DND-41 (cell line): ENCODE results near the gene EHBP1.
"Not testable (repeated sequence)": the region's sequence is repeated elsewhere in the genome, so short reads cannot be mapped to it uniquely, and the experiment has no call there.

Source experiments
- ATAC-seq: fragments of 200-7000 bp; cut with Tn5 transposase; 3 replicates; pipeline ENCODE4 v1.9.1; 2021; ENCODE audit warnings: low read depth; ENCODE audit not compliant: insufficient read depth
- DNase-seq: peaks from one replicate; pipeline ENCODE4 v3.0.0-alpha.2; 2020
- H2AFZ ChIP-seq: 2 replicates; pipeline ENCODE4 v1.6.0; 2012; ENCODE audit warnings: low read depth, low read length
- H3K27ac ChIP-seq: 2 replicates; pipeline ENCODE4 v1.5.1; 2012; ENCODE audit warnings: low read length, inconsistent platforms
- H3K27me3 ChIP-seq: fragments of 200-600 bp; sonication (generic); 2 replicates; pipeline ENCODE4 v1.6.0; 2012; ENCODE audit warnings: low read length, mild to moderate bottlenecking, inconsistent platforms; ENCODE audit not compliant: insufficient read depth, poor library complexity
- H3K36me3 ChIP-seq: 2 replicates; pipeline ENCODE4 v1.5.1; 2012; ENCODE audit warnings: low read length, inconsistent platforms; ENCODE audit not compliant: insufficient read depth
- H3K4me1 ChIP-seq: 2 replicates; pipeline ENCODE4 v1.5.1; 2012; ENCODE audit warnings: mild to moderate bottlenecking, low read length; ENCODE audit not compliant: insufficient read depth
- H3K4me2 ChIP-seq: 2 replicates; pipeline ENCODE4 v1.6.0; 2012; ENCODE audit warnings: mild to moderate bottlenecking, moderate library complexity, low read length, inconsistent platforms; ENCODE audit not compliant: insufficient read depth
- H3K4me3 ChIP-seq, 2 experiments: fragments of 200-600 bp in 1 of 2; shearing (Covaris generic) in 1 of 2; 2 replicates each; pipeline ENCODE4 v1.5.1; 2012 to 2016; ENCODE audit warnings: inconsistent platforms in 2 of 2, low read length in 2 of 2, mild to moderate bottlenecking in 2 of 2, low read depth in 1 of 2, moderate library complexity in 1 of 2
- H3K79me2 ChIP-seq: 2 replicates; pipeline ENCODE4 v1.6.0; 2012; ENCODE audit warnings: low read length, inconsistent platforms; ENCODE audit not compliant: insufficient read depth
- H3K9ac ChIP-seq: 2 replicates; pipeline ENCODE4 v1.6.0; 2012; ENCODE audit warnings: low read depth, mild to moderate bottlenecking, inconsistent platforms, low read length, moderate library complexity
- H3K9me3 ChIP-seq: 2 replicates; pipeline ENCODE4 v1.5.1; 2012; ENCODE audit warnings: low read length, moderate library complexity, mild to moderate bottlenecking, inconsistent platforms; ENCODE audit not compliant: insufficient read depth, severe bottlenecking
- H4K20me1 ChIP-seq: 2 replicates; pipeline ENCODE4 v1.6.0; 2012; ENCODE audit warnings: low read length; ENCODE audit not compliant: insufficient read depth
- EZH2 ChIP-seq: IDR thresholded peaks from 3 replicates; pipeline ENCODE4 v1.6.1; 2012; ENCODE audit warnings: borderline replicate concordance, low read depth, mild to moderate bottlenecking, moderate library complexity, low read length, inconsistent platforms; ENCODE audit not compliant: severe bottlenecking
- TF ChIP-seq, protein P1 (sequence below): IDR thresholded peaks from 2 replicates; pipeline ENCODE4 v1.5.1; 2012; ENCODE audit warnings: borderline replicate concordance, low read length, moderate library complexity, mild to moderate bottlenecking; ENCODE audit not compliant: poor library complexity, severe bottlenecking; ENCODE audit errors: extremely low read depth

Gene EHBP1

DNA sequence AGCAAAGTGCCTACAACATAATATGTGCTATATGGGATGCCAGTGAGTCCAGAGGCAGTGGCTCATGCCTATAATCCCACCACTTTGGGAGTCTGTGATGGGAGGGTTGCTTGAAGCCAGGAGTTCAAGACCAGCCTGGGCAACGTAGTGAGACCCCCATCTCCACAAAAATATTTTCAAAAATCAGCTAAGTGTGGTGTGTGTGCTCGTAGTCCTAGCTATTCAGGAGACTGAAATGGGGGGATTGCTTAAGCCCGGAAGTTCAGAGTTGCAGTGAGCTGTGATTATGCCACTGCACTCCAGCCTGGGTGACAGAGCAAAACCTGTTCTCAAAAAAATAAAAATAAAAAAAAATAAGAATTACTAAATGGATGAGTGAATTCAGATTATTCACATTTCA is 368.5 kb downstream of the EHBP1 start:
- DNase-seq (no peak), ATAC-seq (no peak)
- Histone ChIP-seq H3K4me3 (no peak overlapping the region), H3K4me1 (no peaks in the 10 kb centered on the region), H3K9ac (no peak overlapping the region), H3K27ac (no peak overlapping the region), H2AFZ (no peak overlapping the region), H3K79me2 (no peaks in the 10 kb centered on the region), H3K4me2 (no peak overlapping the region), H3K36me3 (no peaks in the 10 kb centered on the region), H3K27me3 (no peaks in the 10 kb centered on the region), H3K9me3 (no peaks in the 10 kb centered on the region), H4K20me1 (no peaks in the 10 kb centered on the region)
- TF ChIP-seq, protein P1, sequence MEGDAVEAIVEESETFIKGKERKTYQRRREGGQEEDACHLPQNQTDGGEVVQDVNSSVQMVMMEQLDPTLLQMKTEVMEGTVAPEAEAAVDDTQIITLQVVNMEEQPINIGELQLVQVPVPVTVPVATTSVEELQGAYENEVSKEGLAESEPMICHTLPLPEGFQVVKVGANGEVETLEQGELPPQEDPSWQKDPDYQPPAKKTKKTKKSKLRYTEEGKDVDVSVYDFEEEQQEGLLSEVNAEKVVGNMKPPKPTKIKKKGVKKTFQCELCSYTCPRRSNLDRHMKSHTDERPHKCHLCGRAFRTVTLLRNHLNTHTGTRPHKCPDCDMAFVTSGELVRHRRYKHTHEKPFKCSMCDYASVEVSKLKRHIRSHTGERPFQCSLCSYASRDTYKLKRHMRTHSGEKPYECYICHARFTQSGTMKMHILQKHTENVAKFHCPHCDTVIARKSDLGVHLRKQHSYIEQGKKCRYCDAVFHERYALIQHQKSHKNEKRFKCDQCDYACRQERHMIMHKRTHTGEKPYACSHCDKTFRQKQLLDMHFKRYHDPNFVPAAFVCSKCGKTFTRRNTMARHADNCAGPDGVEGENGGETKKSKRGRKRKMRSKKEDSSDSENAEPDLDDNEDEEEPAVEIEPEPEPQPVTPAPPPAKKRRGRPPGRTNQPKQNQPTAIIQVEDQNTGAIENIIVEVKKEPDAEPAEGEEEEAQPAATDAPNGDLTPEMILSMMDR = no peak

DNA sequence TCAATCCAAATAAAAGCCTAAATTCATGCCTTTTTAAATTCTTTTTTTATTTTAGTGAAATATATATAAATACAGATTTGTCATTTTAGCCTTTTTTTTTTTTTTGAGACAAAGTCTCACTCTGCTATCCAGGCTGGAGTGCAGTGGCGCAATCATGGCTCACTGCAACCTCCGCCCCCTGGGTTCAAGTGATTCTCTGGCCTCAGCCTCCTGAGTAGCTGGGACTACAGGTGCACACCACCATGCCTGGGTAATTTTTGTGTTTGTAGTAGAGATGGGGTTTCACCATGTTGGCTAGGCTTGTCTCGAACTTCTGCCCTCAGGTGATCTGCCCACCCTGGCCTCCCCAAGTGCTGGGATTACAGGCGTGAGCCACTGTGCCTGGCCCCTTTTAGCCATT is 368.9 kb downstream of the EHBP1 start:
- not testable (repeated sequence) for ATAC-seq, H3K4me3 ChIP-seq, H3K4me1 ChIP-seq, H3K27me3 ChIP-seq, H3K4me2 ChIP-seq, H3K79me2 ChIP-seq, H3K36me3 ChIP-seq, H3K9me3 ChIP-seq, H2AFZ ChIP-seq, H3K9ac ChIP-seq, H4K20me1 ChIP-seq, DNase-seq, H3K27ac ChIP-seq

DNA sequence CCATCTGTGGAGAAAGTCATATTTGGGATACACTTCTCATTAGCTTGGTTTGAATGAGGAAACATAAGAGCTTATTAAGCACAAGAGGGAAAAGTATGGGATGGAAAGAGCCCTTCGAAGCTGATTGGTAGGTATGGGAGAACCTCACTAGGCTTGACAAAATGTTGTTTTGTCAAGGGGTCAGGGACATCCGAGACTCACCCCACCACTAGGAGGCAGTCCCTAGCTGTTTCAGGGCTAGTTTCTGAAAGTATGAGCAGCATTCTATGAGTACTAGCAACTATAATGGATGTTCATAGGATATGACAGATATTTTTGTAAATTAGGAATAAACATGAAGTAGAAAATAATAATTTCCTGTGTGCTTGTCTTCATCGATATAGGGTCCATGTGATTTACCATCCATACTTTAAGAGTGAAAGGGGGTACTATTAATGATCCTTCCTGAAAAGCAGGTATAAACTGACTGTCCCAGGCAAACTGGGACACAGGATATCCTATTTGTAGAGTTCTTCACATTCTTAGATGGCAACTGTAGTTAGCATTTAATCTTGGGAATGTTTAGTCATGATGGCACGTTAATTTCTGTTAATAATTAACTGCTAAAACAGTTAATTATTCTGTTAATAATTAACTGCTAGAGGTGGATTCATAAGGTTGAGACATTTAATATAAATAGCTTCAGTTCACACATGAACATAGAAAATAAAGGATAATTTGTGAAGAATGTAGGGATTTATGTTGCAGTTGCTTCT is 373.5 kb downstream of the EHBP1 start:
- no peaks in the 10 kb centered on the region for H3K36me3 ChIP-seq
- no peak overlapping the region for H2AFZ ChIP-seq
- H3K9ac ChIP-seq = no peak overlapping the region
- H3K9me3 ChIP-seq = no peaks in the 10 kb centered on the region
- H3K79me2 ChIP-seq = no peaks in the 10 kb centered on the region
- H3K4me2 ChIP-seq = no peak overlapping the region
- no peak overlapping the region for H3K4me3 ChIP-seq
- no peak for TF ChIP-seq EZH2
- TF ChIP-seq, protein P1 = peak; percentile 65
- no peak overlapping the region for H3K27ac ChIP-seq
- peak; percentile 42 for DNase-seq
- no peaks in the 10 kb centered on the region for H3K27me3 ChIP-seq
- no peak for ATAC-seq
- H4K20me1 ChIP-seq = no peaks in the 10 kb centered on the region
- H3K4me1 ChIP-seq = no peaks in the 10 kb centered on the region

DNA sequence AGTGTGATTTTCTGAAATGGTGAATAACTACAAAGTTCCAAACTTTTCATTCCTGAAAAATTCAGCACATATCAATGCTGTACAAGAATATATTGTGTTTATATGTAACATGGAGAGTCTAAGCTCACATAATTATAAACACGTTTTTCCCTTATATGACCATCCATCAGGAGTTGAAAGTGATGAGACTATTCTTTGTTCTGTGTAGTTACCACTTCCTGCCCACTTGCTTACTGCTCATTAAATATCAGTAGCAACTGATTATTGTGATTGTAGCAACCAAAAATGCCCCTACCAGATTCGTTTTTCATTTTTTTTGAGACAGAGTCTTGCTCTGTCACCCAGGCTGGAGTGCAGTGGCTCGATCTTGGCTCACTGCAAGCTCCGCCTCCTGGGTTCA is 375.9 kb downstream of the EHBP1 start:
- H3K27me3 ChIP-seq = no peaks in the 10 kb centered on the region
- no peaks in the 10 kb centered on the region for H4K20me1 ChIP-seq
- no peak overlapping the region for H2AFZ ChIP-seq
- H3K9me3 ChIP-seq = no peaks in the 10 kb centered on the region
- H3K4me2 ChIP-seq = no peak overlapping the region
- no peak overlapping the region for H3K4me3 ChIP-seq
- no peaks in the 10 kb centered on the region for H3K79me2 ChIP-seq
- no peak overlapping the region for H3K27ac ChIP-seq
- H3K4me1 ChIP-seq = no peaks in the 10 kb centered on the region
- TF ChIP-seq EZH2 = no peak
- TF ChIP-seq, protein P1 = no peak
- ATAC-seq = peak; percentile 80
- no peaks in the 10 kb centered on the region for H3K36me3 ChIP-seq
- no peak overlapping the region for H3K9ac ChIP-seq
- DNase-seq = no peak
